Esophagus squamous epithelium (tissue), 4 donors: ENCODE data around the gene NPHP4.

Source experiments
- CTCF ChIP-seq, 6 experiments: fragments of 450-650 bp in 4 of 6; fragments of 200-600 bp in 2 of 6; sonication (generic) in 2 of 6; IDR thresholded peaks; one replicate each; pipeline ENCODE4 v1.5.1; 2016 to 2019; ENCODE audit warnings: antibody characterized with exemption in 6 of 6, mild to moderate bottlenecking in 4 of 6, moderate library complexity in 4 of 6
- POLR2A ChIP-seq, 4 donors: fragments of 450-650 bp; IDR thresholded peaks; one replicate each; pipeline ENCODE4 v1.6.1; 2017; ENCODE audit warnings: antibody characterized with exemption in 4 of 4, mild to moderate bottlenecking in 4 of 4, moderate library complexity in 3 of 4

DNA sequence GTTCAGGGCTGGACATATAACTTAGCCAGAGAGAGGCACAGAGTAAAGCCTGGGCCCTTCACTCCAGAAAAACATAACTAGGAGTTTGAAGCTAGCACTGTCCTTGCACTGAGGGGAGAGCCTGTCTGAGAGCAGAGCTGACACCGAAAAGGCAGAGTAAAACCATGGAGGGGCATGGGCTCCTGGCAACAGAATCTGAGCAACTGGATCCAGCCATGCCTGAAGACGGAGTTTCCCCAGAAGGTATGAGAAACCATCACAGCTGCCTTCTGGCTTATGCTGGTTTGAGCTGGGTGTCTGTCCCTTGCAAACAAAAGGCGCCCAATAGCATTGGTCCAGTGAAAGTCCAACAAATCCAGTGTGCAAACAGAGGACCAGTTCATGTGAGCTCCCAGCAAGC is 137.5 kb downstream of the NPHP4 start:
- TF ChIP-seq CTCF (IDR thresholded peaks at IDR 0.05) = no peak
- TF ChIP-seq POLR2A (IDR thresholded peaks at IDR 0.05) = no peak
